ENCODE results near the gene MXRA7.

MXRA7 gene

DNA sequence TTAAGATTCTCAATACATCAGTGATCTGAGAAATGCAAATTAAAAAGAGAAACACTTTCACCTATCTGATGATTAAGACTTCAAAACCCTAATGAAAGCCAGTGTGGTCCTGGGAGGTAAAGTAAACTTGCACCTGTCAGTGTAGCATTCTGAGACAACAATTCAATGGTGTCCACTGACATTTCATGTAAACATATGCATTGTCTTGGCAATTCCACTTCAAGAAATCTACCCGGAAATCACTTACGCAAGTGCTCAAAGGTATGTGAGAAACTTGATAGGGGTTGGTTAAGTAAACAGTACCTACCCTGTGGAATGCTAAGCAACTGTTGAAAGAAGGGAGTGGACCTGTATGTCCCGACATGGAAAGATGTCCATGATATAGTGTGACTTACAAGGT, 69.3 kb downstream of the MXRA7 start (continued):
- 0 out of 2 replicates have a peak, but pooled peaks have one; percentile 29 for TF ChIP-seq ZNF140 (tag by site-specific recombination; IDR thresholded peaks at IDR 0.05)
- TF ChIP-seq, protein P1, sequence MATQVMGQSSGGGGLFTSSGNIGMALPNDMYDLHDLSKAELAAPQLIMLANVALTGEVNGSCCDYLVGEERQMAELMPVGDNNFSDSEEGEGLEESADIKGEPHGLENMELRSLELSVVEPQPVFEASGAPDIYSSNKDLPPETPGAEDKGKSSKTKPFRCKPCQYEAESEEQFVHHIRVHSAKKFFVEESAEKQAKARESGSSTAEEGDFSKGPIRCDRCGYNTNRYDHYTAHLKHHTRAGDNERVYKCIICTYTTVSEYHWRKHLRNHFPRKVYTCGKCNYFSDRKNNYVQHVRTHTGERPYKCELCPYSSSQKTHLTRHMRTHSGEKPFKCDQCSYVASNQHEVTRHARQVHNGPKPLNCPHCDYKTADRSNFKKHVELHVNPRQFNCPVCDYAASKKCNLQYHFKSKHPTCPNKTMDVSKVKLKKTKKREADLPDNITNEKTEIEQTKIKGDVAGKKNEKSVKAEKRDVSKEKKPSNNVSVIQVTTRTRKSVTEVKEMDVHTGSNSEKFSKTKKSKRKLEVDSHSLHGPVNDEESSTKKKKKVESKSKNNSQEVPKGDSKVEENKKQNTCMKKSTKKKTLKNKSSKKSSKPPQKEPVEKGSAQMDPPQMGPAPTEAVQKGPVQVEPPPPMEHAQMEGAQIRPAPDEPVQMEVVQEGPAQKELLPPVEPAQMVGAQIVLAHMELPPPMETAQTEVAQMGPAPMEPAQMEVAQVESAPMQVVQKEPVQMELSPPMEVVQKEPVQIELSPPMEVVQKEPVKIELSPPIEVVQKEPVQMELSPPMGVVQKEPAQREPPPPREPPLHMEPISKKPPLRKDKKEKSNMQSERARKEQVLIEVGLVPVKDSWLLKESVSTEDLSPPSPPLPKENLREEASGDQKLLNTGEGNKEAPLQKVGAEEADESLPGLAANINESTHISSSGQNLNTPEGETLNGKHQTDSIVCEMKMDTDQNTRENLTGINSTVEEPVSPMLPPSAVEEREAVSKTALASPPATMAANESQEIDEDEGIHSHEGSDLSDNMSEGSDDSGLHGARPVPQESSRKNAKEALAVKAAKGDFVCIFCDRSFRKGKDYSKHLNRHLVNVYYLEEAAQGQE (tag by site-specific recombination; IDR thresholded peaks at IDR 0.05) = no peak
- no peak for TF ChIP-seq ZFP3 (tag by site-specific recombination; IDR thresholded peaks at IDR 0.05; ENCODE audit: low read depth)
- TF ChIP-seq ZNF239 (tag by site-specific recombination; IDR thresholded peaks at IDR 0.05) = no peak
- peak; percentile 89 for TF ChIP-seq PRDM1 (tag by site-specific recombination; IDR thresholded peaks at IDR 0.05)
- no peak for TF ChIP-seq ZSCAN30 (tag by site-specific recombination; IDR thresholded peaks at IDR 0.05)
- TF ChIP-seq, protein P2, sequence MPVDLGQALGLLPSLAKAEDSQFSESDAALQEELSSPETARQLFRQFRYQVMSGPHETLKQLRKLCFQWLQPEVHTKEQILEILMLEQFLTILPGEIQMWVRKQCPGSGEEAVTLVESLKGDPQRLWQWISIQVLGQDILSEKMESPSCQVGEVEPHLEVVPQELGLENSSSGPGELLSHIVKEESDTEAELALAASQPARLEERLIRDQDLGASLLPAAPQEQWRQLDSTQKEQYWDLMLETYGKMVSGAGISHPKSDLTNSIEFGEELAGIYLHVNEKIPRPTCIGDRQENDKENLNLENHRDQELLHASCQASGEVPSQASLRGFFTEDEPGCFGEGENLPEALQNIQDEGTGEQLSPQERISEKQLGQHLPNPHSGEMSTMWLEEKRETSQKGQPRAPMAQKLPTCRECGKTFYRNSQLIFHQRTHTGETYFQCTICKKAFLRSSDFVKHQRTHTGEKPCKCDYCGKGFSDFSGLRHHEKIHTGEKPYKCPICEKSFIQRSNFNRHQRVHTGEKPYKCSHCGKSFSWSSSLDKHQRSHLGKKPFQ (tag by site-specific recombination; IDR thresholded peaks at IDR 0.05) = no peak
- TF ChIP-seq ZNF175 (tag by site-specific recombination; IDR thresholded peaks at IDR 0.05) = no peak
- peak; percentile 97 for TF ChIP-seq GLIS1 (tag by site-specific recombination; IDR thresholded peaks at IDR 0.05)
- no peak for TF ChIP-seq ZNF221 (tag by site-specific recombination; IDR thresholded peaks at IDR 0.05; ENCODE audit: borderline replicate concordance)
- no peak for TF ChIP-seq ZNF169 (tag by site-specific recombination; IDR thresholded peaks at IDR 0.05)
- peak; percentile 90 for TF ChIP-seq SCRT2 (tag by site-specific recombination; IDR thresholded peaks at IDR 0.05)
- TF ChIP-seq ZNF571 (tag by site-specific recombination; IDR thresholded peaks at IDR 0.05) = no peak
- TF ChIP-seq ZNF23 (tag by site-specific recombination; IDR thresholded peaks at IDR 0.05; ENCODE audit: borderline replicate concordance) = no peak
- no peak for TF ChIP-seq ZNF585B (tag by site-specific recombination; IDR thresholded peaks at IDR 0.05)
- no peak for TF ChIP-seq ZNF658 (tag by site-specific recombination; IDR thresholded peaks at IDR 0.05)
- TF ChIP-seq, protein P3, sequence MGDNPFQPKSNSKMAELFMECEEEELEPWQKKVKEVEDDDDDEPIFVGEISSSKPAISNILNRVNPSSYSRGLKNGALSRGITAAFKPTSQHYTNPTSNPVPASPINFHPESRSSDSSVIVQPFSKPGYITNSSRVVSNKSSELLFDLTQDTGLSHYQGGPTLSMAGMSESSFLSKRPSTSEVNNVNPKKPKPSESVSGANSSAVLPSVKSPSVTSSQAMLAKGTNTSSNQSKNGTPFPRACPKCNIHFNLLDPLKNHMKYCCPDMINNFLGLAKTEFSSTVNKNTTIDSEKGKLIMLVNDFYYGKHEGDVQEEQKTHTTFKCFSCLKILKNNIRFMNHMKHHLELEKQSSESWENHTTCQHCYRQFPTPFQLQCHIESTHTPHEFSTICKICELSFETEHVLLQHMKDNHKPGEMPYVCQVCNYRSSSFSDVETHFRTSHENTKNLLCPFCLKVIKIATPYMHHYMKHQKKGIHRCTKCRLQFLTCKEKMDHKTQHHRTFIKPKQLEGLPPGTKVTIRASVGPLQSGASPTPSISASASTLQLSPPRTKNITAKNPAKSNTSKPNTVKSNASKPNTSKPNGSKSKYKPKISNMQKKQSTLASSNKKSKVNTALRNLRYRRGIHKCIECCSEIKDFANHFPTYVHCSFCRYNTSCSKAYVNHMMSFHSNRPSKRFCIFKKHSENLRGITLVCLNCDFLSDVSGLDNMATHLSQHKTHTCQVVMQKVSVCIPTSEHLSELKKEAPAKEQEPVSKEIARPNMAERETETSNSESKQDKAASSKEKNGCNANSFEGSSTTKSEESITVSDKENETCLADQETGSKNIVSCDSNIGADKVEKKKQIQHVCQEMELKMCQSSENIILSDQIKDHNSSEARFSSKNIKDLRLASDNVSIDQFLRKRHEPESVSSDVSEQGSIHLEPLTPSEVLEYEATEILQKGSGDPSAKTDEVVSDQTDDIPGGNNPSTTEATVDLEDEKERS (tag by site-specific recombination; IDR thresholded peaks at IDR 0.05) = no peak
- no peak for TF ChIP-seq ZNF623 (tag by site-specific recombination; IDR thresholded peaks at IDR 0.05)
- TF ChIP-seq, protein P4, sequence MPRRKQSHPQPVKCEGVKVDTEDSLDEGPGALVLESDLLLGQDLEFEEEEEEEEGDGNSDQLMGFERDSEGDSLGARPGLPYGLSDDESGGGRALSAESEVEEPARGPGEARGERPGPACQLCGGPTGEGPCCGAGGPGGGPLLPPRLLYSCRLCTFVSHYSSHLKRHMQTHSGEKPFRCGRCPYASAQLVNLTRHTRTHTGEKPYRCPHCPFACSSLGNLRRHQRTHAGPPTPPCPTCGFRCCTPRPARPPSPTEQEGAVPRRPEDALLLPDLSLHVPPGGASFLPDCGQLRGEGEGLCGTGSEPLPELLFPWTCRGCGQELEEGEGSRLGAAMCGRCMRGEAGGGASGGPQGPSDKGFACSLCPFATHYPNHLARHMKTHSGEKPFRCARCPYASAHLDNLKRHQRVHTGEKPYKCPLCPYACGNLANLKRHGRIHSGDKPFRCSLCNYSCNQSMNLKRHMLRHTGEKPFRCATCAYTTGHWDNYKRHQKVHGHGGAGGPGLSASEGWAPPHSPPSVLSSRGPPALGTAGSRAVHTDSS (tag by site-specific recombination; IDR thresholded peaks at IDR 0.05) = no peak
- no peak for TF ChIP-seq ZFP69B (tag by site-specific recombination; IDR thresholded peaks at IDR 0.05)
- TF ChIP-seq, protein P5, sequence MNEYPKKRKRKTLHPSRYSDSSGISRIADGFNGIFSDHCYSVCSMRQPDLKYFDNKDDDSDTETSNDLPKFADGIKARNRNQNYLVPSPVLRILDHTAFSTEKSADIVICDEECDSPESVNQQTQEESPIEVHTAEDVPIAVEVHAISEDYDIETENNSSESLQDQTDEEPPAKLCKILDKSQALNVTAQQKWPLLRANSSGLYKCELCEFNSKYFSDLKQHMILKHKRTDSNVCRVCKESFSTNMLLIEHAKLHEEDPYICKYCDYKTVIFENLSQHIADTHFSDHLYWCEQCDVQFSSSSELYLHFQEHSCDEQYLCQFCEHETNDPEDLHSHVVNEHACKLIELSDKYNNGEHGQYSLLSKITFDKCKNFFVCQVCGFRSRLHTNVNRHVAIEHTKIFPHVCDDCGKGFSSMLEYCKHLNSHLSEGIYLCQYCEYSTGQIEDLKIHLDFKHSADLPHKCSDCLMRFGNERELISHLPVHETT (tag by site-specific recombination; IDR thresholded peaks at IDR 0.05) = no peak
- 0 out of 2 replicates have a peak, but pooled peaks have one; percentile 21 for TF ChIP-seq ZEB2 (tag by site-specific recombination; IDR thresholded peaks at IDR 0.05)
- TF ChIP-seq ZNF16 (tag by site-specific recombination; IDR thresholded peaks at IDR 0.05; ENCODE audit: low read depth) = no peak
- no peak for TF ChIP-seq ZBTB1 (tag by site-specific recombination; IDR thresholded peaks at IDR 0.05)
- no peak for TF ChIP-seq YY2 (tag by site-specific recombination; IDR thresholded peaks at IDR 0.05)
- no peak for TF ChIP-seq ZNF211 (tag by site-specific recombination; IDR thresholded peaks at IDR 0.05; ENCODE audit: low read depth)
- no peak for TF ChIP-seq ZBTB8A (tag by site-specific recombination; IDR thresholded peaks at IDR 0.05)
- TF ChIP-seq ZNF596 (tag by site-specific recombination; IDR thresholded peaks at IDR 0.05) = no peak
- TF ChIP-seq ZNF777 (tag by site-specific recombination; IDR thresholded peaks at IDR 0.05; ENCODE audit: borderline replicate concordance) = no peak
- no peak for TF ChIP-seq KLF9 (tag by site-specific recombination; IDR thresholded peaks at IDR 0.05; ENCODE audit: low read depth)
- TF ChIP-seq REPIN1 (tag by site-specific recombination; IDR thresholded peaks at IDR 0.05; ENCODE audit: low read depth) = no peak
- no peak for TF ChIP-seq TCF7L2 (IDR thresholded peaks at IDR 0.05; ENCODE audit: borderline replicate concordance, low read depth, low read length)

Data from HEK293 (cell line).